Measurements from ENCODE around the gene CDK18.

GRCh38 chr1:205496661-205497060 lies 7.8 kb upstream of the CDK18 start:
- no peak for TF ChIP-seq CTCF (IDR thresholded peaks at IDR 0.05; ENCODE audit: borderline replicate concordance, extremely low read depth, low read length, poor library complexity, severe bottlenecking)
- TF ChIP-seq EZH2 (IDR thresholded peaks at IDR 0.05; ENCODE audit: borderline replicate concordance, low read depth, low read length, severe bottlenecking) = no peak

Data from DND-41 (cell line).